ENCODE measurements around the gene MAP2.

MAP2 gene

DNA sequence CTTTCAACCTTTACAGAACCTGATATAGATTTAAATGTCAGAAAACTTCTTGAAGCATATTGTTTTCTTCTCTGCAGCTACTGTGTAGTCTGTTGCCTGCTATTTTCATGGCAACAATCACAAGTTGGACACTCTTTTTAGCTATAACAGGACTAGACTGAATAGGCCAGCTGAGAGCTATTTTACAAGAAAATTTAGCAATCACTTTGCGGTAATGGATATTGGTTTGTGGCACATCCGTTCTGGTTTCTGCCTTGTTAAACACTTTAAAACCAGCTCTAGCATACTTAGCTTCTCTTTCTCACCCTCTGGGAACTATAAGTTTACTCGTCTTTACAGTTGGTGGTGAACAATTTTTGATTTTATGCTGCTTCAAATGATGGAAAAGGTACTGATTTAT lies 125.7 kb downstream of the MAP2 start:
- no peaks in the 10 kb centered on the region for H3K36me3 Mint-ChIP-seq (ENCODE audit: low read depth)
- no peaks in the 10 kb centered on the region for H3K9me3 Mint-ChIP-seq

DNA sequence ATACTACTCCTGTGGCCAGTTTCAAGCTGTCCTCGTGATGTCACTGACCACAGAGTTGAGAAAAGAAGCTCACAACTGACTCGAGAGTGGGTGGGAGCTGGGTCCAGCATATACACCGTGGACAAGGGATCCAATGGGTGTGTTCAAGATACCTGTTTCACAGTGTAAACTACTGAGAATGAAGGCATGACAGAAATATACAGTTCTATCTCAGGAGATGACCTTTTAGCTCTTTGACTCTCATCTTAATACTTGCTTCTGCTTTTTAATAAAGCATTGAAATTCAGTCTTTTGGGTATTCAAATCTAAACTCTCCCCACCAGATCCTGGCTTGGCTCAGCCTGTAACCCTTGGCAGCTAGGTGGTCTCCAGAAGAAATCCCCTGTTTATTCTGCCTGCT lies 130.1 kb downstream of the MAP2 start:
- TF ChIP-seq, protein P1, sequence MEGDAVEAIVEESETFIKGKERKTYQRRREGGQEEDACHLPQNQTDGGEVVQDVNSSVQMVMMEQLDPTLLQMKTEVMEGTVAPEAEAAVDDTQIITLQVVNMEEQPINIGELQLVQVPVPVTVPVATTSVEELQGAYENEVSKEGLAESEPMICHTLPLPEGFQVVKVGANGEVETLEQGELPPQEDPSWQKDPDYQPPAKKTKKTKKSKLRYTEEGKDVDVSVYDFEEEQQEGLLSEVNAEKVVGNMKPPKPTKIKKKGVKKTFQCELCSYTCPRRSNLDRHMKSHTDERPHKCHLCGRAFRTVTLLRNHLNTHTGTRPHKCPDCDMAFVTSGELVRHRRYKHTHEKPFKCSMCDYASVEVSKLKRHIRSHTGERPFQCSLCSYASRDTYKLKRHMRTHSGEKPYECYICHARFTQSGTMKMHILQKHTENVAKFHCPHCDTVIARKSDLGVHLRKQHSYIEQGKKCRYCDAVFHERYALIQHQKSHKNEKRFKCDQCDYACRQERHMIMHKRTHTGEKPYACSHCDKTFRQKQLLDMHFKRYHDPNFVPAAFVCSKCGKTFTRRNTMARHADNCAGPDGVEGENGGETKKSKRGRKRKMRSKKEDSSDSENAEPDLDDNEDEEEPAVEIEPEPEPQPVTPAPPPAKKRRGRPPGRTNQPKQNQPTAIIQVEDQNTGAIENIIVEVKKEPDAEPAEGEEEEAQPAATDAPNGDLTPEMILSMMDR (IDR thresholded peaks at IDR 0.05): no peak
- H3K27ac Mint-ChIP-seq: peak overlapping the region; percentile 32

More for the DNA sequence above, 125.7 kb downstream of the MAP2 start:
- DNase-seq: no peak
- peaks cover 10% of the 10 kb centered on the region for H3K27me3 Mint-ChIP-seq (ENCODE audit: low read depth, poor library complexity)
- TF ChIP-seq, protein P1 (IDR thresholded peaks at IDR 0.05): no peak
- no peaks in the 10 kb centered on the region for H3K4me1 Mint-ChIP-seq
- H3K4me3 Mint-ChIP-seq: no peak overlapping the region
- no peak overlapping the region for H3K27ac Mint-ChIP-seq

DNA sequence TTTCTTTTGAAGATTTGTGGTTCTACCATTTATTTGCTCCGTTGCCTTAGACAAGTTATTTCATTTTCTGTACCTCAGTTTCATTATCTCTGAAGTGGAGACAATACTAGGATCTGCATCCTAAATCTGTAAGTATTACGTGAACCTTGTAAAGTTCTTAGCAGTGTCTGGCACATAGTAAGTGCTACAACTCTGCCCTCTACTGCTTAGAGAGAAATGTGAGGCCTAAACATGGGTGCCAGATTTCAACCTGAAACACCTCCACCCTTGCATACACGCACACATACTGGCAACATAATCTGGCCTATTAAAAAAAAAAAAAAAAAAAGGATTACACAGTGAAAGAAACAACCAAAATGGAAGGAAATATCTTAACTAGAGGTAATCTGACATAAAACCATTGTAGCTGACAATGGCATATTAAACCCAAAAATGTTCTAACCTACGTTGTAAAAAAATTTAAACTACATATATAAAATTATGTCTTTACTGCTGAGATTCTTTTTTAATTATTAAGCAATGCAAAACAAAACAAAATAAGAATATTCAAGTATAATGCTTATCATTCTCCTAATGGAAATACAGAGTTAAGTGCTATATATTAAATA lies 132.6 kb downstream of the MAP2 start:
- Mint-ChIP-seq H3K36me3 (ENCODE audit: low read depth) (no peaks in the 10 kb centered on the region), H3K4me1 (no peaks in the 10 kb centered on the region), H3K27ac (no peak overlapping the region), H3K4me3 (no peak overlapping the region), H3K27me3 (ENCODE audit: low read depth, poor library complexity) (peaks cover 11% of the 10 kb centered on the region), H3K9me3 (no peaks in the 10 kb centered on the region)
- DNase-seq: no peak
- TF ChIP-seq, protein P1 (IDR thresholded peaks at IDR 0.05): peak; percentile 14

More for the DNA sequence above, 130.1 kb downstream of the MAP2 start:
- Mint-ChIP-seq H3K4me3 (no peak overlapping the region), H3K4me1 (no peaks in the 10 kb centered on the region), H3K36me3 (ENCODE audit: low read depth) (no peaks in the 10 kb centered on the region), H3K9me3 (no peaks in the 10 kb centered on the region), H3K27me3 (ENCODE audit: low read depth, poor library complexity) (peaks cover 11% of the 10 kb centered on the region)
- no peak for DNase-seq

DNA sequence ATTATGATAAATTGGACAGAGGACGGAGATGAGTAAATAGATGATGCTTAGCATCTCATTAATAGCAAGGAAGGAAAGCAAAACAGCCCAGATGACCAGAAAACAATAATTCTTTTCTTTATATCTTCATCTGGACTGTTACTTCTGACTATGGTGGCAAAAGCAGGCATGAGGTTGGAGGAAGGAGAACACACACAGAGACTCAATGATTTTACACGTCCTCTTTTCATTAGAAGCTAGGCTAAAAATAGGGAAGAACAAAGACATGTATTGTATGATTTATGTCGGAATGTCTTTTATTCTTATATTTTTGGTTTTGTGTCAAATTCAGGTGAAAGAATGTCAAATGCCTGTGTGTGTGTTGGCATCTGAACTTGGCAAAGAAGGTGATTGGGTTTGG lies 137.1 kb downstream of the MAP2 start:
- H3K9me3 Mint-ChIP-seq: no peaks in the 10 kb centered on the region
- peaks cover 6% of the 10 kb centered on the region for H3K27me3 Mint-ChIP-seq (ENCODE audit: low read depth, poor library complexity)
- TF ChIP-seq, protein P1 (IDR thresholded peaks at IDR 0.05): no peak
- no peak overlapping the region for H3K27ac Mint-ChIP-seq
- DNase-seq: no peak
- H3K4me1 Mint-ChIP-seq: peaks cover 4% of the 10 kb centered on the region
- H3K36me3 Mint-ChIP-seq (ENCODE audit: low read depth): no peaks in the 10 kb centered on the region
- no peak overlapping the region for H3K4me3 Mint-ChIP-seq

DNA sequence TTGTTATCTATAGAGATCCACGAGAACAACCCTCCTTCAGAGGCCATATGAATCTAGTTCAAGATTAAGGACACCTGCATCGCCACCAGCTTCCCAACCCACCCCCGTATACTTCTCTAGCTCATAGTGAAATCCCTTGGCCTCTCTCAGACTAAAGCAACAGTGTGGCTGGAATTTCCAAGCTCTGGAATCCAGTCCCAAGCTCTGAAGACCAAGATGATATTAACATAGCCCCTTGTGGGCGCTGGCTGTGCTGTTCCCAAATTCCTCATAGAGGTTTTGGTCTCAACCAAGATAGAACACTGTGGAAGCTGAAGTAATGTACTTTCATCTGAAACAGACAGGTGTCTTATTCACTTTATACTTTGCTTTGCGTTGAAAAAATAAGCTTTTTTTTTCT lies 139.6 kb downstream of the MAP2 start:
- no peak for DNase-seq
- H3K36me3 Mint-ChIP-seq (ENCODE audit: low read depth): no peaks in the 10 kb centered on the region
- no peaks in the 10 kb centered on the region for H3K9me3 Mint-ChIP-seq
- no peak overlapping the region for H3K27ac Mint-ChIP-seq
- H3K4me3 Mint-ChIP-seq: no peak overlapping the region
- peaks cover 4% of the 10 kb centered on the region for H3K4me1 Mint-ChIP-seq
- TF ChIP-seq, protein P1 (IDR thresholded peaks at IDR 0.05): no peak
- peaks cover 3% of the 10 kb centered on the region for H3K27me3 Mint-ChIP-seq (ENCODE audit: low read depth, poor library complexity)

DNA sequence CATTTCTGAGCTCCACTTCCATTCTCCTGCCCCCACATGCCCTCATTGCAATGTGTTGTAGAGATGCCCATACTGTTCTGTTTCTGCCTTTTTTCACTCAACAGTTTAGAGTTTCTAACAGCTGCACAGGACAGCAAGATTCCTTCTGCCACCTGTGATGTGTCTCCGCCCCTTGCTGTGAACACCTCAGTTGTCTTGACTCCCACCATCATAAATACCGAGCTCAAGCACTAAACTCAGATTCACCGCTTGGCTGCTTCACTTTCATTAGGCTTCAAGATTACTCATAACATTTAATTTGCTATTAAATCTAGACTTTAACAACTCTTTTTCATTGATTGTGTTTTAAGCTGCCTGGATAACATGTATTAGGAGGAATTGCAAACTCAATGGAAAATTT lies 141.0 kb downstream of the MAP2 start:
- no peak overlapping the region for H3K27ac Mint-ChIP-seq
- H3K27me3 Mint-ChIP-seq (ENCODE audit: low read depth, poor library complexity): peaks cover 3% of the 10 kb centered on the region
- no peaks in the 10 kb centered on the region for H3K36me3 Mint-ChIP-seq (ENCODE audit: low read depth)
- DNase-seq: no peak
- no peak overlapping the region for H3K4me3 Mint-ChIP-seq
- no peaks in the 10 kb centered on the region for H3K9me3 Mint-ChIP-seq
- TF ChIP-seq, protein P1 (IDR thresholded peaks at IDR 0.05): no peak
- H3K4me1 Mint-ChIP-seq: peaks cover 4% of the 10 kb centered on the region

Measured in nephron progenitor cell (in vitro differentiated cells).